SU-DHL-6 (cell line): ENCODE data around the gene PSAPL1.

ENCODE experiments used
- H2AFZ ChIP-seq: fragments of 200-600 bp; sonication (generic); 2 replicates; pipeline ENCODE4 v1.6.1; 2014; ENCODE audit warnings: low read depth, mild to moderate bottlenecking, moderate library complexity, mixed read lengths, antibody characterized with exemption, low read length; ENCODE audit not compliant: severe bottlenecking
- H3F3A ChIP-seq: fragments of 200-600 bp; shearing (Covaris generic); 2 replicates; pipeline ENCODE4 v1.6.0; 2016; ENCODE audit warnings: antibody characterized with exemption, mild to moderate bottlenecking; ENCODE audit not compliant: insufficient read depth
- H3K27ac ChIP-seq: fragments of 200-600 bp; sonication (generic); 2 replicates; pipeline ENCODE4 v1.5.1; 2016; ENCODE audit warnings: low read depth, mild to moderate bottlenecking, low read length, moderate library complexity, mixed read lengths
- H3K27me3 ChIP-seq: fragments of 200-600 bp; sonication (generic), shearing (Covaris generic); 2 replicates; pipeline ENCODE4 v1.6.0; 2014; ENCODE audit warnings: mild to moderate bottlenecking, low read length
- H3K36me3 ChIP-seq: fragments of 200-600 bp; sonication (generic); 2 replicates; pipeline ENCODE4 v1.6.1; 2014; ENCODE audit warnings: mild to moderate bottlenecking, low read length, mixed read lengths
- H3K4me2 ChIP-seq: fragments of 300-600, 200-600 bp; shearing (Covaris generic), sonication (generic); 2 replicates; pipeline ENCODE4 v1.6.0; 2014; ENCODE audit warnings: low read length, low read depth, mild to moderate bottlenecking; ENCODE audit not compliant: poor library complexity, severe bottlenecking
- H3K4me3 ChIP-seq: fragments of 200-600 bp; sonication (generic); 2 replicates; pipeline ENCODE4 v1.5.1; 2014; ENCODE audit warnings: antibody characterized with exemption, low read length, mild to moderate bottlenecking, mixed read lengths; ENCODE audit not compliant: insufficient read depth, poor library complexity, severe bottlenecking
- H3K79me2 ChIP-seq: fragments of 200-600 bp; sonication (generic); 2 replicates; pipeline ENCODE4 v1.6.1; 2014; ENCODE audit warnings: mild to moderate bottlenecking, low read length, moderate library complexity; ENCODE audit not compliant: insufficient read depth
- H3K9ac ChIP-seq: fragments of 200-600 bp; sonication (generic); 2 replicates; pipeline ENCODE4 v1.7.0; 2014; ENCODE audit warnings: mild to moderate bottlenecking, low read length
- H3K9me2 ChIP-seq: fragments of 200-600 bp; sonication (generic); replicated peaks from 2 replicates; pipeline ENCODE4 v1.6.1; 2014; ENCODE audit warnings: low read length; ENCODE audit not compliant: insufficient read depth
- H3K9me3 ChIP-seq: fragments of 200-600 bp; sonication (generic); 2 replicates; pipeline ENCODE4 v1.6.1; 2014; ENCODE audit warnings: low read length, mixed read lengths; ENCODE audit not compliant: insufficient read depth
- H4K20me1 ChIP-seq: fragments of 200-600 bp; sonication (generic); 2 replicates; pipeline ENCODE4 v1.6.1; 2014; ENCODE audit warnings: low read depth, mild to moderate bottlenecking, antibody characterized with exemption, low read length, moderate library complexity, mixed read lengths
- CTCF ChIP-seq: fragments of 200-600 bp; sonication (generic); IDR thresholded peaks from one replicate; pipeline ENCODE4 v1.5.1; 2017; ENCODE audit warnings: antibody characterized with exemption, mild to moderate bottlenecking, low read length, moderate library complexity; ENCODE audit not compliant: insufficient read depth, poor library complexity, severe bottlenecking
- EZH2phosphoT487 ChIP-seq: fragments of 200-600 bp; sonication (generic), shearing (Covaris generic); conservative IDR thresholded peaks from 2 replicates; pipeline ENCODE4 v1.6.1; 2018; ENCODE audit warnings: mild to moderate bottlenecking, antibody characterized with exemption, low read length, moderate library complexity, mixed read lengths

PSAPL1 gene

DNA sequence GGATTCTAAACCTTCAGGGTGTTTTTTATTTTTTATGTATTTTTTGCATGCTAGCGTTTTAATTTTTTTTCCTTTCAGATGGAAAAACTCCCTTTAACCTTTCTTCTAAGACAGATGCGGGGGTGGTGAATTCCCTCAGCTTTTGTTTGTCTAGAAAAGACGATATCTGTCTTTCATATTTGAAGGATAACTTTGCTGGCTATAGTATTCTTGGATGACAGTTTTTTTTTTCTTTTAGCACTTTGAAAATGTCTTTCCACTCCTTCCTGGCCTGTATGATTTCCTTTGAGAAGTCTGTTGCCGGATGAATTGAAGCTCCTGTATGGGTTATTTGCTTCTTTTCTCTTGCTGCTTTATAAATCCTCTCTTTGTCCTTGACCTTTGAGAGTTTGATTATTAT is 26.6 kb downstream of the PSAPL1 start:
- Histone ChIP-seq H3K4me3 (no peak overlapping the region), H3K27me3 (no peaks in the 10 kb centered on the region)

DNA sequence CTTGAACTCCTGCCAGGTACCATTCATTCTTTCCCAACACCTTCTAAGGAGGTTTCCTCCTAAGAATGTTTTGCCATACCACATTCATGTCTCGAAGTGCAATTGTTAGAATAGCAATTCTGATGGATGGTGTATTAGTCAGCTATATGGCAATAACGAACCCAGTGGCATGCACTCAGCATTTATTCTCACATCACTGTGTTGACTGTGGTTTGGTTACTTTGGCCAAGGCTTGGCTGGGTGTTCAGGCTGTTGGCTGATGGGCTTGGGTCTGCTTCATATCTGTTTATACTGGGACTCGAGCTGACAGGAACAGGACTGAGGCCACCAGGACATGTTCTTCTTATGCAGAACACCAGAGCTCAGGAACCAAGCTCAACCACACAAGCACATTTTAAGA is 31.7 kb downstream of the PSAPL1 start:
- H3K9me2 ChIP-seq: no peaks in the 10 kb centered on the region
- no peaks in the 10 kb centered on the region for H4K20me1 ChIP-seq
- no peak overlapping the region for H3K4me2 ChIP-seq
- no peak overlapping the region for H3K9ac ChIP-seq
- H3F3A ChIP-seq: no peaks in the 10 kb centered on the region
- no peaks in the 10 kb centered on the region for H3K9me3 ChIP-seq
- no peak overlapping the region for H3K4me3 ChIP-seq
- H3K36me3 ChIP-seq: no peaks in the 10 kb centered on the region
- TF ChIP-seq EZH2phosphoT487: no peak
- TF ChIP-seq CTCF: no peak
- no peak overlapping the region for H2AFZ ChIP-seq
- H3K27me3 ChIP-seq: no peaks in the 10 kb centered on the region
- no peaks in the 10 kb centered on the region for H3K79me2 ChIP-seq
- no peak overlapping the region for H3K27ac ChIP-seq

More for the DNA sequence above, 26.6 kb downstream of the PSAPL1 start:
- TF ChIP-seq CTCF: no peak
- TF ChIP-seq EZH2phosphoT487: no peak
- no peaks in the 10 kb centered on the region for H3K9me2 ChIP-seq
- no peak overlapping the region for H3K27ac ChIP-seq
- H3K9me3 ChIP-seq: no peaks in the 10 kb centered on the region
- no peaks in the 10 kb centered on the region for H3K36me3 ChIP-seq
- H2AFZ ChIP-seq: no peak overlapping the region
- H3F3A ChIP-seq: no peaks in the 10 kb centered on the region
- no peaks in the 10 kb centered on the region for H3K79me2 ChIP-seq
- no peak overlapping the region for H3K9ac ChIP-seq
- H4K20me1 ChIP-seq: no peaks in the 10 kb centered on the region
- no peak overlapping the region for H3K4me2 ChIP-seq

- no peak overlapping the region for H3K4me2 ChIP-seq
- no peaks in the 10 kb centered on the region for H3K36me3 ChIP-seq
- no peaks in the 10 kb centered on the region for H4K20me1 ChIP-seq
- H3K9me3 ChIP-seq: no peaks in the 10 kb centered on the region
- H3K27ac ChIP-seq: no peak overlapping the region
- no peaks in the 10 kb centered on the region for H3F3A ChIP-seq
- H3K9ac ChIP-seq: no peak overlapping the region
- no peaks in the 10 kb centered on the region for H3K9me2 ChIP-seq
- H3K27me3 ChIP-seq: no peaks in the 10 kb centered on the region
- no peak overlapping the region for H3K4me3 ChIP-seq
- H2AFZ ChIP-seq: no peak overlapping the region
- no peak for TF ChIP-seq EZH2phosphoT487
- no peak for TF ChIP-seq CTCF
- H3K79me2 ChIP-seq: no peaks in the 10 kb centered on the region
Measured at GRCh38 chr4:7402526-7402925, 32.2 kb downstream of the PSAPL1 start.
